Inflammatory macrophage treated with lipopolysaccharide for 1 hour (primary cell): ENCODE measurements around the gene GALNT14.
"Not testable (repeated sequence)": the region's sequence is repeated elsewhere in the genome, so short reads cannot be mapped to it uniquely, and the experiment has no call there.

Source experiments
- DNase-seq, 2 donors: peaks; one replicate each; pipeline ENCODE4 v3.0.0-alpha.2; 2020 to 2022

GALNT14 gene, protein sequence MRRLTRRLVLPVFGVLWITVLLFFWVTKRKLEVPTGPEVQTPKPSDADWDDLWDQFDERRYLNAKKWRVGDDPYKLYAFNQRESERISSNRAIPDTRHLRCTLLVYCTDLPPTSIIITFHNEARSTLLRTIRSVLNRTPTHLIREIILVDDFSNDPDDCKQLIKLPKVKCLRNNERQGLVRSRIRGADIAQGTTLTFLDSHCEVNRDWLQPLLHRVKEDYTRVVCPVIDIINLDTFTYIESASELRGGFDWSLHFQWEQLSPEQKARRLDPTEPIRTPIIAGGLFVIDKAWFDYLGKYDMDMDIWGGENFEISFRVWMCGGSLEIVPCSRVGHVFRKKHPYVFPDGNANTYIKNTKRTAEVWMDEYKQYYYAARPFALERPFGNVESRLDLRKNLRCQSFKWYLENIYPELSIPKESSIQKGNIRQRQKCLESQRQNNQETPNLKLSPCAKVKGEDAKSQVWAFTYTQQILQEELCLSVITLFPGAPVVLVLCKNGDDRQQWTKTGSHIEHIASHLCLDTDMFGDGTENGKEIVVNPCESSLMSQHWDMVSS

DNA sequence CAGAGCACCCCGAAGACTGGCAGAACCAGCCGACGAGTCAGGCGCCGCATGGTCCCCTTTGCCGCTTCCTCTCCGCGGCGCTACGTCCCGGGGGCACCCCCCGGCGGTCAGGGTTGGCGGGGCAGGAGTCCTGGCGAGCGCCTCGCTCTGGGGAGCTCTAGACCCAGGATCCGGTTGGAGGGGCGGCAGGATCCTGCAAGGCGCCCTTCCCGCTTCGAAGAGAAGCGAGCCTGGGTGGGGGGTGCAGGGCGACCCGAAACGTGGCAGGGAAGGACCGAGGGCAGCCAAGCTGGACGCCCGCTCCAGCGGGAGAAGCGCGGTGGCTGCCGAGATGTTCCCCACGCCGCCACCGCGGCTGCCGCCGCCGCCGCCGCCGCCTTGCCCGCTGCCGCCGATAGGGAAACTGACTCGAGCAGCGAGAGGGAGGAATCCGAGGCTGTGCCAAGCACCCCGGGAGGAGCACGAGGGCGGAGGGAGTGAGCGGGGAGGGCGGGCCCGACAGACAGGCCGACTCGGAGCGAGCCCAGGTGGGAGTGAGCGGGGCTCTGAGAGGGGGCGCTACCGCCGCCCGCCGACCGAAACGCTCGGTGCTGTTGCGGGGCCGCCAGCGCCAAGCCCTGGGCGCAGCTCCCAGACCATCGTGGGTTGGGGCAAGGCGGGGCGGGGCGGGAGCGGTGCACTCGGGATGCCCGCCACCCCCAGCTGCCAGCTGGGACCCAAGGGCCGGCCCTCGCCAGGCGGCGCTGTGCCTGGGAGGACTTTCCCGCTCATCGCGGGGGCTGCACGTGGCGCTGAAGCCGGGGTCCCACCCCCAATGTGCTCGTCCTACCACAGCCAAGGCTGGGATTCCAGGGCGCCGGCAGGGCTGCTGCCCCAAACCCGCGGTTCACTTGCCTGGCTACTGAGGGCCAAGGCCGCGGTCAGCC, at the start of gene GALNT14:
GALNT14 (minus strand) TSS at position 404 of the 926 bp plus-strand sequence; CDS start at position 50, 354 bp downstream.
- DNase-seq: peak; percentile 36 to 65

DNA sequence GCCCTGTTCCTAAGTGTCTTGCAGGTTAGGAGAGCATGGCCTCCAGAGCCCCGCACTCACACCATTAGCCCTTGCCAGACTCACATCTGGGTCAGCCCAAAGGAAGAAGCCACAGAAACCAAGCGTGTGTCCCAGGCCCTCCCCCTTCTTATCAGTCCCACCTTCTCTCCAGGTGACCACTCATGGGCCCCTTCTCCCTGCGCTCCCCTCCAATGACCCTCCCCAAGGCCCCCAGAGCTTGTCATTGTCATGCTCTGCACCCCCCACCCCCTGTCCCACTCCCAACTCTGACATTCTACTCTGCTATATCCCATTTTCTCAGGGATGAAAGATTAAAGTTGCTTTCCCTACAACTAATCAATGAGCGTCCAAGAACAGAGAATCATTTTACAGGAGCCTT, 48.9 kb upstream of the GALNT14 start:
- DNase-seq: no peak

DNA sequence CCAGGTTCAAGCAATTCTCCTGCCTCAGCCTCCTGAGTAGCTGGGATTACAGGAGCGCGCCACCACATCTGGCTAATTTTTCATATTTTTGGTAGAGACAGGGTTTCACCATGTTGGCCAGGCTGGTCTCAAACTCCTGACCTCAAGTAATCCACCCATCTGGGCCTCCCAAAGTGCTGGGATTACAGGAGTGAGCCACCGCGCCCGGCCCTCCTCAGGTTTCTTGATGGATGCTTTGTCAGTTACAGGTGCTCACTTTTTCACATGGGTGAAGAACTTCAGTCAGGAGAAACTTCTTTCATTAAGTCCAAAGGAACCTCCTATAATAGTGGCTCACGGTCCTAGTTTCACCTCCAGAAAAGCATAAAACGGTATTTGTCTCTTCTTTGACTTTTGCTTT, 45.7 kb upstream of the GALNT14 start:
- DNase-seq: not testable (repeated sequence)

DNA sequence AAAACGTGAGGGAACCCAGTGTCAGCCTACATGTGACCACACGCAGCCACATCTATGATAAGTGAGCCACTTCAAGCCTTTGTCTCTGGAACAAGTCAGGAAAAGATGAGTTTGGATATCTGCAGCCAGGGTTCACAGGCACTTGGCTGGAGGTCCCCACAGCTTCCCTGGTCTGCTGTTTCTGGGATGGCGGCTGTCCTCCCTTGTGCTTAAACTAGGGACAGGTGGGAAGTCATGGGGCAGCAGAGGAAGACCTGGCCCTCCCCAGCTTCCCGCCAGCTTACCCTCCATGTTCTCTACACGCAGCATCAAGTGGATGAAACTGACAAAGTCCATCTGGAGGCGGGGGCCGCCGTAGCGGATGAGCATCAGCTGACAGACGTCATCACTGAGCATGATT, 38.5 kb upstream of the GALNT14 start:
- DNase-seq: no peak

DNA sequence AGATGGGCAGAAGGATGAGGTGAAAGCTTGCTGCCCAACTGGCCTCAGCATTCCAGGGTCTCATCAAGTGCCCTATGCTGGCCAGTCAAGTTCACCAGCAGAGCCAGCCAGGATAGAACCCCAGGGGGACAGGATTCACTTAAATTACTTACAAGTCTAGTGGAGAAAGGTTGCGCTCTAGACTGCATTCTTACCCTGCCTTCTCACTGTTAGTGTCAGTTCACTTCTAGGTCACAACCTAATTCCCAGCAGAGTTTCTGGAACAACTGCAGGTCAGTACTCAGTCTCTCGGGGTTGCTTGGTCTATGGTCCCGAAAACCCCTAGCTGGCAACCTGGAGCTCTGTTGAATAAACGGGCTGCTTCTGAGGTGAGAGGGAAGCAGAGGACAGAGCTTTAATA, 32.9 kb upstream of the GALNT14 start:
- DNase-seq: no peak

DNA sequence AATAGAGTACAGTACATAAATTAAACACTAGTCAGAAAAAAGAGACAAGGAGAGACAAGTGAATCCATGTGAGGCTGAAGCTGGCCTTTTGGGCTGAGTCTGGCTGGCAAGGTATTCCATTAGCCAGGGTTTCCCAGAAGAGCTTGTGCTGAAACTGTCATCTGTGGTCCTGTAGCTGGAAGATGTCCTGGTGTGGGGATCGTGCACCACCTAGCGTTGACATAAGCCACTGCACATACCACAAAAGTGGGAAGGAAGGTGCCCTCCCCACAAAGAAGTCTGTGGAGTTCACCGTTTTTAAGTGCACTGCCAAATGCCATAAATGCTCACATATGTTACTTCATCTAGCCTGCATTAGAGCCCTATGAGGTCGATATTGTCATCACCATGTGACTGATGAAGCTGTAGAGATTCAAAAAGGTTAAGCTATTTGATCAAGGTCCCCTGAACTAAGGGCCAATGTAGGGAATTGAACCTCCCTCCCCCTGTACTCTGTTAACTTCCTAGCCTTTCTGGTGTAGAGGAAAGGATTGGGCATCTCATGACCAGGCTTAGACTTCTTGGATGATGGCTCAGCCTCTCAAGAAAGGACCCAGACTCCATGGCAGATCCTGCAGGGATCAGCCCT, 31.9 kb upstream of the GALNT14 start:
- DNase-seq: peak; percentile 44 to 71

DNA sequence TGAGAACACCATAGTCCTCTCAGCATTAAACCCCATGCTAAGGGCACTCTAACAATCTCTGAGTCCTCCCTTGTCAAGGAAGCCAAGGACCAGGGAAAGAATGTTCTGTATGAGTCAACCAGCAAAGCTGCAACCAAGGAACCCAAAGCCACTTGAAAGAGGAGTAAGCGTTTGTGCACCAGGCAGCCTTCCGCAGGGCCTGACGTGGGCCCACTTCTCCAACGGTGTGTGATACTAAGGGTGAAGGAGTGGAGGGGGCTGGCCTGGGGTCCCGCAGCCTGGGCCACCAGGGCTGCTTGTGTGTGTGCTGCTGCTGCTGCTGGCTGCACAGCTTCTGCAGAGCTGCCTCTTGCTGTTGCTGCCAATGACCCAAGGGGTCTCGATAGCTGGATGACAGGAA, 30.1 kb upstream of the GALNT14 start:
- no peak for DNase-seq

DNA sequence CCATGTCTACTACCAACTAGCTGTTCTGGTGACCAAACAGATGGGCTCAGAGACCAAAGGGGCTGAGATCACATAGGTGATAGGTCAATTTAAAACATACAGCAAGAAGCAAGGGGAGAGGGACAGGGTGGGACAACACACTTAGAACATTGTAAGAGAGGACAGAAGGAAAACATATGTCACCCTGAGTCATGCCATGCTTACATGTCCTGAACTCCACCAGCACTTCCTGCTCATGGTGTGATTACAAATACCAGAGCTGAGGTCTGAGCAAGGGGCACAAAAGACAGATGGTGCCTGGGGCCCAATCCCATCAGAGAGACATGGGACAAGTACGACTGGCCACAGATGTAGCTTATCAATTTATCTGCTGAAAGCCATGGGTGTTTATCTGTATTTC, 28.7 kb upstream of the GALNT14 start:
- no peak for DNase-seq

DNA sequence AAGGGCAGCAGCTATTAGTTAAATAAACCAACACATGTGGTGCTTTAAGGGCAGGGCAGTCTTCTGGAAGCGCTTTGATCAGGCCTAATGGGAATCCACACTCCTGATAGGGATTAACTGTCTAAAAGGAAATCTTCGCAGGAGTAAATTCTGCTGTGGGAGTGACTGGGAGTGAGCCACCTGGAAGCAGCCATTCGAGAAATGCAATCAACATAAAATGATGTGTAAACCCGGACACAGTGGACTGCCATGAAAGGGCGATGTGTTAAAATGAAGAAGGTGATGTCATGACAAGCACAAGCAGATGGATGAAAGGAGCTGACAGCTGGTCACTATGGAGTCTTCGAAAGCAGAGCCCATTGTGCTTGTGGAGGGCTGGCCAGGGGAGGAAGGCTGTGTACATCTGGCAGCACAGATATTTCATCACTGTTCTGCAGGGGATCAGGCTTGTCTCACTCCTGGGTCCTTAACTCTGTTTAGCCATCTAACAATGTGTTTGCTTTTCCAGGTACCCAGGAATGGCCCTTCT, 24.8 kb upstream of the GALNT14 start:
- no peak for DNase-seq

DNA sequence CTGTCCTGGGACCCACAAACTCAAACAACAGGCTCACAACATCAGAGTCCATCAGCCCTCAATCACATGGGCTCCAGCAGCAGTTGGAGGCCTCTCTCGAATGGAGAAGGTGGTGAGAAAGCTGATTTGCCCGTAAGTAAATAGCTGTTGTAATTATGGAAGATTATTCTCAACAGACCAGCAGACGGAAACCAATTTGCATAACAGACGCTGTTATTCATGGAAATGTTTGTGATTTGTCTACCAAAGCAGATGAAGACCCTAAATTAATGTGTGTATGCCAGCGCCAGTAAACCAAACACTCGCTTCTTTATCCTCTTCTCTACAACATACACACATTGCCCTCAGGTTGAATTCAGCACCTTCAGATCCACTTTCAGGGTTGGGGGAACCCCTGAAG, 23.4 kb upstream of the GALNT14 start:
- DNase-seq: no peak

DNA sequence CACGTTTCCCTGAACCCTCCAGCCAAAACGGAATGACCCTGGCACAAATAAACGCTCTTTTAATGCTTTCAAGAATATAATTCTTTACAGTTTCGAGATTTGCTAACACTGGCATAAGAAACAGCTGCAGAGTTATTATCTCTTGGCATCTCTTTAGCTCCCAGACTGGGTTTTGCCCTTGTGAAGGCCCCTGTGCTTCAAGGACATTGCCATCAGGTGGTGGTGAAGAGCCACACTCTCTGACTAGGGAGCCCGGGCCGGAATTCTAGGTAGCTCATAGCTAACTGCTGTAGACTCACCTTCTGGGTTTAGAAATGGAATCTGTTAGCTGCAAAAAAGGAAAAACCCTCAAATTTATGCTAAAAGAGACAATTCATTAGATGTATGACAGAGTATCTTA, 13.3 kb upstream of the GALNT14 start:
- no peak for DNase-seq

DNA sequence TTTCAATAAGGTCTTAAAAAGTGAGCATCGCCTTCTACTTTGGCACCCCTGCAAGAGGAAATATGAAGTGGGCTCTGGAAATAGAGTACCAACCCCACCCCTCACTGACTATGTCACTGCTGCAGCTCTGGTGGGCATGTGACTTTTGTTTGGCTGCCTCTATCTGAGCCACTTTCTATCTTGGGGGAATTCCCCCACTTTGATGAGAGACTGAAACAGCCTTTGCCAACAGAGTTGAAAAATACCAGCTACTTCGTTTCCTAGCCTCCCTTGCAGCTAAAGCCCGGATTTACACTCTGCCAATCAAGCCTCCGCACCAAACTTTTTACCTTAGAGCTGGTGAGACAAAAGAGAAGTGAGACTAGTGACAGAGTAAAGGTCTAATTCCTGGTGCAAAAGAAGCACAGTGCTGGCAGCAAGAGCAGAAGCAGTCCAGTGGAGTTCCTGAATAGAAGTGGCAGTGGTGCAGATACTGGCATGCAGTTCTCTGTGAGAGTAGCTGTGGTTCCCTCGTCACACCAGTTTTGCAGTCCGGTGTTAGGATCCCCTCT, 12.0 kb upstream of the GALNT14 start:
- DNase-seq: no peak

DNA sequence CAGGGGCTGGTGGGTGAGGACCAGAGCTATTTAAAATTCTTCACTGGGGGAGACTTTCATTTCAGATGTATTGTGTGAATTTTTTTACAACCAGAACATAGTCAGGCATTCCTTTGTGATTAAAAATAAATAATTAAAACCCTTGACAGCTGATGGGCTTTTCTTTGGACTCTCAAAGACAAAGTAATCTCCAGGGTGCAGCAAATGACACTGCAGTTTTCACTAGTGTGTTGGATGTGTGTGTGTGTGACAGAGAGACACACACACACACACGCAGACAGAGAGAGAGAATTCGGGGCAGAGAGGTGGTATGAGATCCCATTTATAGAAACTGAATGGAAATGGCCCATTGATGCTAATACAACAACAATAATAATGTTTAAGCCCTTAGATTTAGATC, 10.3 kb upstream of the GALNT14 start:
- no peak for DNase-seq

DNA sequence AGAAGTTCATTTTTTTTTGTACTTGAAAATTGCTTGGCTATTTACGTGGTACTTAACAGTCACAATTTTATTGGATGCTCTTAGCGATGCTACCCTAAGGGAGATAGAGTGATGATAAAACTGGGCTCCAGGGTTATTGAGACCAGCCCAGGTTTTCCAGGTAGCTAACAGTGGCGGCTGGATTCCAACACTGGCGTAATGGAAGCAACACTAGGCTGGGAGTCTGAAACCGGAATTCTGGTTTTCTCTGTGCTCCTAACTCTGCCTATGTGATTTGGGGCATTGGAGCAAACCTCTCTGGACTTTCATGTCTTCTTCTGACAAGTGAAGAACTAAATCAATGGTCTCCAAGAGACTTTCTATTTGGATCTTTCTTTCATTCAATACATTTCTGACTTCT, 9.4 kb upstream of the GALNT14 start:
- DNase-seq: no peak

DNA sequence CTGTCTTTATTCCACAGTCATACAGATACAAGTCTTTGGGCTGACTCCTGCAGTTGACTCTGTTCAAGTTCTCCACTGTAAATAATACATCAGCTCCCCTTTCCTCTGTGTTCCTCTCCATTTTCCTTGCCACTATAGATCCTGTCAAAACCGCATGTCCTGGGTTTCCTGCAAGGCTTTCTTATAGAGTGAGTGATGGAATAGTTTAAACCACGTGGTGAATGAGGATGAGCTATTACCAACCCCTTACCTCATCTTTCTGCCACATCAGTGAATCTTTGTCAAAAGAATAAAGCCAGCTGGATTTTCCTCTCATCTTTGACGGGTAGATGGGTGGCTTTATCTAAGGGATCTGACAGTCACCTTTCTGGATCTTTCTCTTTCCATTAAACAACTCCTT, 3.9 kb upstream of the GALNT14 start:
- no peak for DNase-seq

DNA sequence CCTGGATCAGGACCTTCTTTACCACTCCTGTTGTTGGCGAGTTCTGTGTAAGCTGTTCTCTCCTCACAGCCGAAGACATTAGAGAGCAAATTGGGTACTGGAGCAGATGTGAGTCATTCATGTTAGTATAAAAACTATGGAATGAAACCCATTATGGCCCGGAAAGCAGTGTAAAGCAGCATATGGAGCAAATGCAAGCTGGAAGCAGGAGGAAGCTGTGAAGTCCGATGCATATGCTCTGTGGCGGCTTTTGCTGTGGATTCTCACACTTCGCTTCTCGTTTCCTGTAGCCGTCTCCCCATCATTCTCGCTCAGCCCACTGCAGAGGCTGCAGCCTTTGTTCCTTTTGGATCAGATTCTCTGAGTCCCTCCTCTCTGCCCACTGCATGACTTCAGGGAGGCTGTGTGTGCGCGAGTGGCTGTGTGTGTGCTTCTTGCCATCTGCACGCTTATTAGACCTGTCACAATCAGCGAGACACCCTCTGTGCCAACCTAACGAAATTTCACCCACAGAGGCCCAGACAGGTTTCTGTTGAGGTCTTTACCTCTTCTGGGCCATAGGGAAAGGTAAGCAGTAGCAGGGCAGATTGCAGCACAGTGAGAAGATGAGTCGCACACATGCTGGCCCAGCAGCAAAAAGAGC, 3.3 kb upstream of the GALNT14 start:
- no peak for DNase-seq

DNA sequence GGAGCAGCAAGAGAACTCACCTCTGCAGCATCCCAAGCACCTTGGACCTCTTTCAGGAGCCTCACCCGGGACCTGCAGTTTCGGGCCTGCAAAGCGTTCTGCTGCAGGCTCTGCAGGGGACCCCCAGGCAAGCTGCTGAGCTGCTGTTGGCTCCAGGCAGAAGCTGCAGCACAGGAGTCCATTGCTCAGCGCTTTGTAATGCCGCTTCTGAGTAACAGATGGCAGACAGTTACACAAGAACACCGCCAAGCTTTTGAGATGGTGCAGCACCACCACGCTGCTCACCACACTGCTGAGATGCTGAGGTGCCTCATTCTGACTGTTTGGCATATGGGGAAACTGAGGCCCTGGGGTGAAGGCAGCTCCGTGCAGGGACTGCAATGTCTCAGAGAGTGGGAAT, 1.9 kb upstream of the GALNT14 start:
- no peak for DNase-seq

DNA sequence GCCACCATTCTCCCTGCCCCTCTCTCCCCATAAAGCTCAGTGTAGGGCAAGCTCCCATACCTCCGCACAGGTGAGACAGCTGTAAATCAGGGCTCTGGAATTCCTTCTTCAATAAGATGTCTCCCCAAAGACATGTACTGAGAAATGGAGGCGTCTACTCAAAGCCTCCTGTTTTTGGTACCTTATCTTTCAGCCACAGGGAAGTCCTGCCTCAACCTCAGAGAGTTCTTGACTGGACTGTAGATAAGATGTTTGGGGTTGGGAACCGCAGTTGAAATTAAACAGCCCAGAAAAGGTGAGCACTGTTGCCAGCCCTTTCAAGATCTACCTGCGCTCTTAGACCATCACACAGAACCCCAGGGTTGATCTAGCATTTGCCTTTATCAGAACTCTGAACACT, 1.4 kb upstream of the GALNT14 start:
- DNase-seq: no peak

DNA sequence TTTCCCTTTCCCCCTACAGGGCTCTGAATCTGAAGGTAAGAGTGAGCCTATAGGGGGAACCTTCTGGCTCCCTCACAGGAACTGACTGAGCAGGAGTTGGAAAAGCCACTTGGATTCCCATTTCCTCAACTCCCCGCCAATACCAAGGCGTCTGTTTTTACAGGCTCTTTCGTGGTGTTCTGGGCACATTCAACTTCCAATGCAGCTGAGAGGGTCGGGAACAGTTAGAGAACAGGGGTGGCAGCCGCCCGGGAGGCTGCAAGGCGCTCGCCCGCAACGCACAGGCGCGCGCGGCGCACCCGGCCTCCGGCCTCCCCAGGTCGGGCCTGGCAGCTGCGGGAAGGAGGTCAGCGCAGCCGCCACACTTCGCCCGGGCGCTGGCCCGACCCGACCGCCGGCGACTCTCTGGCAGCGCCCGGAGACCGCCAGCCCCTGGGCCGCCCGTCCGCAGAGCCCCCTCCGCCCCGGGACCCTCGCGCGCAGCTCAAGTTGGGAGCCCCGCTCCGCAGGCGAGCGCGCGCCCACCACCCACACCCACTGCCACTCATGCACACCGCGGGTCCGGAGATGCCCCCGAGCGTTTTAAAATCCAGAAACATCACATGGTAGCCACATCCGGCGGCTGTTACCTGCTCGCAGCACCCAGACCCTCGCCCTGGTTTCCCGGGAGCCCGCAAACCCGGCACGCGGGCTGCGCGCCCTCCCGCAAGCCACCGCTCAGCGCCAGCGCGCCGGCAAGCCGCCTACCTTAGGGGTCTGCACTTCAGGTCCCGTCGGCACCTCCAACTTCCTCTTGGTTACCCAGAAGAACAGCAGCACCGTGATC, 816 bp downstream of the GALNT14 start:
- no peak for DNase-seq

DNA sequence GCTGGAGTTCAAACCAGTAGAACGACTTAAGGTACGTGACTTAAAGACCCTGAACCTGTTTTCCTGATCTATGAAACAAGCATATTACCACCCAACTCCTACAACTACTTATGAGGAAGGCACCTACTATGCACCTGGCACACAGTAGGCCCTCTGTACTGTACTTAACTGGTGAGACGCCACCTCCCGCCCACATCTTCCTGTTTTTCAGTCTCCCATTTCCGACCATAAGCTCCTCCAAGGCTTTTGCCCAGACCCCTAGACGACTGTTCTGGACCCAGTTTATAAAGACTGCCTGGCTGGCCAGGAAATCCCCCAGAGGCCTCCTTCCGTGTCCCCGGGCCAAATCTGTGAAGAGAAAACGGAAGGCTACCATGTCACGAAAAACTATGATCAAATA, 1.5 kb downstream of the GALNT14 start:
- DNase-seq: peak; percentile 4 to 9

DNA sequence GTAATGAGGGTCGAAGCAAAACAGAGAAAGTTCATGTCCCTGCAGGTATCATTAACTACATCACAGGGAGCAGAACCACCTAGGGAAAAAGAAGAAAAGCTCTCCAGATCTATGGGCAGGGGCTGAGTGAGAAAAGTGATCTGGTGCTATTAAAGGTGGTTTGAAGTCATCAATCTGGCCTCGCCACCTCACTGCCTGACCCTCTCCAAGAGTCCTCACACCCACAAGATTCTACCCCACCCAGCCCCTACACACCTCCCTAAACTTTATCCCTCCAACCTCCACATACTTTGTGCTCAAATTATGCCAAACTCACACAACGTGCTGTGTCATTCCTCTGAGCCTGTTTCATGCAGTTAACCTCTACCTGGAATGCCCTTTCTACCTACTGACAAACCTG, 2.2 kb downstream of the GALNT14 start:
- DNase-seq: no peak
